Psoas muscle (tissue), 8 donors: ENCODE measurements around the gene PRDM15. TPM values are rescaled to one million over a fixed set of nuclear protein-coding genes. Genes with fewer than 3 reads are reported as not detected.
A peak's percentile ranks its signal among the peaks of the same experiment; 100 is the strongest.

ENCODE experiments used
- ATAC-seq, 4 donors: fragments of 200-7000 bp; cut with Tn5 transposase; one replicate each; pipeline ENCODE4 v1.9.1; 2020; ENCODE audit warnings: moderate library complexity in 3 of 4, mild to moderate bottlenecking in 2 of 4
- DNase-seq, 2 donors: peaks; one replicate each; pipeline ENCODE4 v3.0.0-alpha.2; 2020
- H3K27ac ChIP-seq: fragments of 200-600 bp; one replicate; pipeline ENCODE4 v1.8.0; 2022
- H3K27me3 ChIP-seq, 3 donors: fragments of 200-600 bp in 1 of 3; one replicate each; pipeline versions ENCODE4 v1.6.1 to v1.8.0; 2013 to 2022; ENCODE audit warnings: low read length in 2 of 3, mild to moderate bottlenecking in 2 of 3, moderate library complexity in 1 of 3; ENCODE audit not compliant: insufficient read depth in 3 of 3
- H3K36me3 ChIP-seq, 2 donors: fragments of 200-600 bp in 1 of 2; one replicate each; pipeline versions ENCODE4 v1.6.1 to v1.8.0; 2013 to 2022; ENCODE audit warnings: low read depth in 1 of 2, mild to moderate bottlenecking in 1 of 2, moderate library complexity in 1 of 2; ENCODE audit not compliant: insufficient read depth in 1 of 2
- H3K4me1 ChIP-seq: fragments of 200-600 bp; one replicate; pipeline ENCODE4 v1.8.0; 2022
- H3K4me3 ChIP-seq: fragments of 200-600 bp; one replicate; pipeline ENCODE4 v1.8.0; 2022; ENCODE audit warnings: mild to moderate bottlenecking
- H3K9me3 ChIP-seq: fragments of 200-600 bp; one replicate; pipeline ENCODE4 v1.8.0; 2022
- WGBS, 3 donors: extraction: QIAGEN DNeasy Blood & Tissue Kit; methylation state at CpG; one replicate each; pipeline versions ENCODE4 v1.1.6 to v1.1.7; 2013; 5-methylcytosine and 5-hydroxymethylcytosine counted together
- intact Hi-C, 2 donors: fragments of 100-400 bp; cut with DNase I; formaldehyde crosslinking; loops; one replicate each; pipeline versions ENCODE4 v1.11.0 to v1.14.2; 2022
- polyA plus RNA-seq, 3 donors: library from polyadenylated mRNA; stranded (reverse); fragments of 200-250 nt; gene quantifications; one replicate each; pipeline ENCODE4 v1.2.3, GENCODE V29; 2013
- total RNA-seq, 4 donors: library from RNA; stranded (reverse); fragmentation: NEBNext Ultra II Directional in 2 of 4; extraction: Animal tissue kit (Norgen Biotek cat#: 25700) in 2 of 4; gene quantifications; one replicate each; pipeline versions ENCODE4 v1.2.1 to v1.2.4, GENCODE V29; 2021 to 2023
- TF ChIP-seq, protein P1 (sequence below): fragments of 200-600 bp; IDR thresholded peaks from one replicate; pipeline ENCODE4 v1.8.0; 2022; ENCODE audit warnings: antibody characterized with exemption
- donor health status: healthy with polysubstance abuse.
- donor health status: DM: no; HTN: no; CAD: no; lungs with moderate emphysema.
- donor health status: Bipolar disorder and iron deficiency.
- donor health status: healthy.
- donor health status: DM: yes; HTN: yes; CAD: no.
- donor health status: DM: no; HTN: no; CAD: no.
- donor health status: DM: no; HTN: no; CAD: no.
- donor health status: DM: yes; HTN: yes; CAD: no.

Gene PRDM15
- total and polyA plus RNA-seq, 7 donors, result 2.2 to 6.4 (median 3.7) TPM

DNA sequence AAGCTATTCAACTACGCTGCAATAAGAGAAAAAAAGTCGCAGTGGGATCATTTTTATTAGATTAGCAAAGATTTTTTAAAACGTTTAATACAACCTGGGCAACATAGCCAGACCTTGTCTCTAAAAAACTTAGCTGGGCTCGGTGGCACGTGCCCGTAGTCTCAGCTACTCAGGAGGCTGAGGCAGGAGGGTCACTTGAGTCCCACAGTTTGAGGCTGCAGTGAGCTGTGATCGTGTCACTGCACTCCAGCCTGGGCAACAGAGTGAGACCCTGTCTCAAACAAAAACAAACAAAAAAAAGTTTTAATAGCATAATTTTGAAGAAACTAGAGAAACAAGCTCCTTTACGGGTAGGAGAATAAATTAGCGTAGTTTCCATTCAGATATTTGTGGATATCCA lies 1.0 kb upstream of the PRDM15 start:
- 86 to 87% (median 87%) methylated on average over 9 of the region's 9 CpGs for WGBS, 3 donors
- intact Hi-C loops, result no loop called here
- DNase-seq, result no peak
- H3K27me3 ChIP-seq, result no peaks in the 10 kb centered on the region
- TF ChIP-seq, protein P1, sequence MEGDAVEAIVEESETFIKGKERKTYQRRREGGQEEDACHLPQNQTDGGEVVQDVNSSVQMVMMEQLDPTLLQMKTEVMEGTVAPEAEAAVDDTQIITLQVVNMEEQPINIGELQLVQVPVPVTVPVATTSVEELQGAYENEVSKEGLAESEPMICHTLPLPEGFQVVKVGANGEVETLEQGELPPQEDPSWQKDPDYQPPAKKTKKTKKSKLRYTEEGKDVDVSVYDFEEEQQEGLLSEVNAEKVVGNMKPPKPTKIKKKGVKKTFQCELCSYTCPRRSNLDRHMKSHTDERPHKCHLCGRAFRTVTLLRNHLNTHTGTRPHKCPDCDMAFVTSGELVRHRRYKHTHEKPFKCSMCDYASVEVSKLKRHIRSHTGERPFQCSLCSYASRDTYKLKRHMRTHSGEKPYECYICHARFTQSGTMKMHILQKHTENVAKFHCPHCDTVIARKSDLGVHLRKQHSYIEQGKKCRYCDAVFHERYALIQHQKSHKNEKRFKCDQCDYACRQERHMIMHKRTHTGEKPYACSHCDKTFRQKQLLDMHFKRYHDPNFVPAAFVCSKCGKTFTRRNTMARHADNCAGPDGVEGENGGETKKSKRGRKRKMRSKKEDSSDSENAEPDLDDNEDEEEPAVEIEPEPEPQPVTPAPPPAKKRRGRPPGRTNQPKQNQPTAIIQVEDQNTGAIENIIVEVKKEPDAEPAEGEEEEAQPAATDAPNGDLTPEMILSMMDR, result no peak
- no peak for ATAC-seq
- H3K4me3 ChIP-seq, result peak overlapping the region; percentile 85
- no peaks in the 10 kb centered on the region for H3K36me3 ChIP-seq
- no peaks in the 10 kb centered on the region for H3K9me3 ChIP-seq
- peak overlapping the region; percentile 93 for H3K27ac ChIP-seq
- peaks cover 6% of the 10 kb centered on the region for H3K4me1 ChIP-seq

- intact Hi-C loops, result loop anchor here in 1 of 2 donors (2.0 to 5.0 kb wide), 2 partner anchors 132 to 233 kb away; partner anchors contain the start of gene ZBTB21
- peak overlapping the region; percentile 85 for H3K4me3 ChIP-seq
- ATAC-seq (peak; percentile 59 to 77 (median 71)), DNase-seq (peak; percentile 88 to 90)
- no peaks in the 10 kb centered on the region for H3K9me3 ChIP-seq
- H3K4me1 ChIP-seq, result peaks cover 6% of the 10 kb centered on the region
- WGBS, 3 donors, result 0 to 1% (median 1%) methylated on average over 32 to 65 of the region's 65 CpGs
- no peak overlapping the region for H3K27ac ChIP-seq
- no peaks in the 10 kb centered on the region for H3K36me3 ChIP-seq
- TF ChIP-seq, protein P1, result no peak
- H3K27me3 ChIP-seq, result no peaks in the 10 kb centered on the region
These were observed 334 bp downstream of the PRDM15 start for GRCh38 chr21:41878831-41879189.

DNA sequence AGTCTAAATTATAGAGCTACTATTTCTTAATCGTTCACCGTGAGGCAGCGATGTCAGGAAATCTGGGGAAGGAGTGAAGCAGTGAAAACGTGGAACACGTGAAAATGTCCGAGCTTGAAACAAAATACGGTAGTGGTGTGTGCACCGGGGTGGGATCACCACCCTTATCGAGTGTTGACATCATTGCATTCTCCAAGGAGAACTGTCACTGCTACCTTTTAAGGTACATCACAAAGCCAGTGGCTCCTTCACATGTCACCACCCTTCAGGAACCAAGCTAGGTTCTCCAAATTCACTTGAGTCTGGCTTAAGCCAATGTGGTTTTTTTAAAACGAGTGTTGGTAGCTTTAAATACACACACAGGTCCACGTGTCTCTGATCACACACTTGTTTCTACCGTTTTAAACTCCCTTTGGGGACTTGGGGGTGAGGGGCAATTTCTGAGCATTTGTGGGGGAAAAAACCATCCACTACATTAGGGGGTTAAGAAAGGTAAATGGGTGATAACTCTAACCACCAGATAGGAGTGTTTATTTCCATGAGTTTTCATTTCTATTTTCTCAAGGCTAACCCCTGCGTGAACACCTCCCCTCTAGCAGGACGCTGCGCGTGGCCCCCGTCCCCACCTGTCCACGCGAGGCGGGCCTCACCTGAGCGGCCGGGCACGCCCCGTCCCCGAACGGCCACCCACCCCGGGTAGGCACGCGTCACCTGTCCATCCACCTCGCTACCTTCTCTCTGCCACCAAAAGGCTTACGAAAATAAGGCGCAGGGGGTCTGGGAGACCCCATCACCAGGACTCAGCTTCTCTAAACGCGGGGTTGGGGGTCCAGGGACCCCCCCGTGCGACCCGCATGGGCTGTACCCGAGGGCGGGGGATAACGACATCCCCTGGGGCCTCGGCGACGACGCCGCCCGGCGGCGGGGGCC lies 978 bp downstream of the PRDM15 start:
- Histone ChIP-seq H3K4me1 (peaks cover 6% of the 10 kb centered on the region), H3K36me3 (no peaks in the 10 kb centered on the region), H3K27ac (peak overlapping the region; percentile 69), H3K9me3 (no peaks in the 10 kb centered on the region), H3K27me3 (no peaks in the 10 kb centered on the region), H3K4me3 (peak overlapping the region; percentile 84)
- TF ChIP-seq, protein P1, result no peak
- intact Hi-C loops, result loop anchor here in 1 of 2 donors (2.0 to 5.0 kb wide), 2 partner anchors 133 to 234 kb away; partner anchors contain the start of gene ZBTB21
- DNase-seq, result peak in 1 of 2 donors; percentile 54
- 1 to 2% (median 1%) methylated on average over 43 to 48 of the region's 48 CpGs for whole genome bisulfite sequencing, 3 donors
- peak; percentile 15 to 52 (median 36) for ATAC-seq

DNA sequence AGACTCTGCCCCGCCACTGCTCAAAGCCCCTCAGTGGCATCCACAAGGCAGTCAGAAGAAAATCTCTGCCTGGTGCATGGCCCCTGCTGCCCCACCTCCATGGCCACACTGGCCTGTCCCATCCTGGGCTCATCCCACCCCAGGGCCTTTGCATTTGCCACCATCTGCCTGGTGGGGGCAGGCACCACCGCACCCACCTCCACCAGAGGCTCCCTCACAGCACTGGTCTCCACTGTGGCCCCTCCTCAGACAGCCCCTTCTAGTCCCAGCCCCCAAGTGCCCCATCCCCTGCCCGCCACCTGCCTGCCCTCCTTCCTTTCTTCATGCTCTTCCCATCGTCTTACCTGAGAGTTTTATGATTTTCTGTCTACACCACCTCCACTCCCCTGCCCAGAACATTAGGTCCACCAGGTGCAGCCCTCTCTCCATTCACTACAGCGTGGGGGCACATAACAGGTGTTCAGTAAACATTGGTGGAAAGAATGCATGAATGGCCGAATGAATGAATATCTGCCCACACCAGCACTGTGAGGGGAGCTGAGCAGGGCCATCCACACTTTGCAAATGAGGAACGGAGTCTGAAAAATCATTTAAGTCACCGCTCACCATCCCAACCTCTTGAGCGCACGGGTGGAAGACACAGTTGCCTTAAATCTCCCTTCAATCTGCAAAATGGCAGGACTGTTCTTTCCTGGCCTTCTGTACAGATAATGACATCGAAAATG lies 2.1 kb downstream of the PRDM15 start:
- WGBS, 3 donors, result 80 to 90% (median 82%) methylated on average over 10 to 11 of the region's 11 CpGs
- DNase-seq (peak in 1 of 2 donors; percentile 21), ATAC-seq (no peak)
- no peaks in the 10 kb centered on the region for H3K27me3 ChIP-seq
- H3K9me3 ChIP-seq, result no peaks in the 10 kb centered on the region
- peak overlapping the region; percentile 69 for H3K27ac ChIP-seq
- TF ChIP-seq, protein P1, result no peak
- intact Hi-C loops, result loop anchor here in 1 of 2 donors (5.0 kb wide), 1 partner anchor 235 kb away; no protein-coding TSS in a partner anchor
- H3K4me1 ChIP-seq, result peaks cover 6% of the 10 kb centered on the region
- peak overlapping the region; percentile 84 for H3K4me3 ChIP-seq
- no peaks in the 10 kb centered on the region for H3K36me3 ChIP-seq
